ENCODE measurements around the gene NIP7. TPM values are rescaled to one million over a fixed set of nuclear protein-coding genes. Genes with fewer than 3 reads are reported as not detected.

NIP7 gene
- total RNA-seq, 1 donor from 2014 or later, result 23.7 TPM

GRCh38 chr16:69320740-69321073 lies 18.9 kb upstream of the NIP7 start:
- H3K36me3 ChIP-seq, result no peaks in the 10 kb centered on the region
- H2AFZ ChIP-seq (replicated peaks), result no peak overlapping the region
- Mint-ChIP-seq H3K36me3 (peaks cover 31% of the 10 kb centered on the region), H3K4me3 (no peak overlapping the region), H3K4me1 (no peaks in the 10 kb centered on the region), H3K9me3 (no peaks in the 10 kb centered on the region), H3K27ac (no peak overlapping the region), H3K27me3 (ENCODE audit: insufficient read depth, low read depth) (peaks cover 3% of the 10 kb centered on the region)
- H3K79me2 ChIP-seq (ENCODE audit: low read depth), result peaks cover 34% of the 10 kb centered on the region
- H3K9me3 ChIP-seq (ENCODE audit: low read depth), result no peaks in the 10 kb centered on the region
- H3K9ac ChIP-seq, result no peak overlapping the region
- H3K4me1 ChIP-seq, result no peaks in the 10 kb centered on the region
- peaks cover 51% of the 10 kb centered on the region for H4K20me1 ChIP-seq (ENCODE audit: low read depth)
- no peak overlapping the region for H3K4me3 ChIP-seq
- H3K27me3 ChIP-seq, result no peaks in the 10 kb centered on the region
- no peak overlapping the region for H3K4me2 ChIP-seq
- DNase-seq (ENCODE audit: low spot score), result no peak
- H3K27ac ChIP-seq, result no peak overlapping the region
- TF ChIP-seq CTCF (IDR thresholded peaks at IDR 0.05) (no peak), EZH2phosphoT487 (IDR thresholded peaks at IDR 0.05) (no peak), EZH2 (IDR thresholded peaks at IDR 0.05) (no peak)
- H3F3A ChIP-seq (ENCODE audit: low read depth), result peaks cover 3% of the 10 kb centered on the region

- Histone ChIP-seq H3K9ac (no peak overlapping the region), H3K4me2 (no peak overlapping the region), H4K20me1 (ENCODE audit: low read depth) (peaks cover 55% of the 10 kb centered on the region), H3F3A (ENCODE audit: low read depth) (peaks cover 4% of the 10 kb centered on the region), H3K27ac (no peak overlapping the region), H3K4me3 (no peak overlapping the region), H3K36me3 (no peaks in the 10 kb centered on the region), H3K27me3 (no peaks in the 10 kb centered on the region), H2AFZ (replicated peaks) (no peak overlapping the region), H3K79me2 (ENCODE audit: low read depth) (peaks cover 38% of the 10 kb centered on the region), H3K9me3 (ENCODE audit: low read depth) (no peaks in the 10 kb centered on the region), H3K4me1 (no peaks in the 10 kb centered on the region)
- no peaks in the 10 kb centered on the region for H3K4me1 Mint-ChIP-seq
- TF ChIP-seq CTCF (IDR thresholded peaks at IDR 0.05) (no peak), EZH2 (IDR thresholded peaks at IDR 0.05) (no peak), EZH2phosphoT487 (IDR thresholded peaks at IDR 0.05) (no peak)
- DNase-seq (ENCODE audit: low spot score), result no peak
- H3K27me3 Mint-ChIP-seq (ENCODE audit: insufficient read depth, low read depth), result peaks cover 3% of the 10 kb centered on the region
- H3K36me3 Mint-ChIP-seq, result peaks cover 32% of the 10 kb centered on the region
- H3K4me3 Mint-ChIP-seq, result no peak overlapping the region
- no peak overlapping the region for H3K27ac Mint-ChIP-seq
- no peaks in the 10 kb centered on the region for H3K9me3 Mint-ChIP-seq
These were observed 18.5 kb upstream of the NIP7 start for GRCh38 chr16:69321080-69321479.

GRCh38 chr16:69322343-69322742 lies 17.2 kb upstream of the NIP7 start:
- no peaks in the 10 kb centered on the region for H3K4me1 ChIP-seq
- DNase-seq (ENCODE audit: low spot score), result no peak
- H3K4me3 ChIP-seq, result no peak overlapping the region
- peaks cover 7% of the 10 kb centered on the region for H3F3A ChIP-seq (ENCODE audit: low read depth)
- no peak overlapping the region for H3K27ac ChIP-seq
- no peaks in the 10 kb centered on the region for H3K27me3 ChIP-seq
- no peak for TF ChIP-seq EZH2 (IDR thresholded peaks at IDR 0.05)
- H3K27ac Mint-ChIP-seq, result no peak overlapping the region
- H3K9ac ChIP-seq, result no peak overlapping the region
- no peaks in the 10 kb centered on the region for H3K9me3 Mint-ChIP-seq
- no peak overlapping the region for H2AFZ ChIP-seq (replicated peaks)
- no peak overlapping the region for H3K4me3 Mint-ChIP-seq
- no peak overlapping the region for H3K4me2 ChIP-seq
- no peaks in the 10 kb centered on the region for H3K36me3 ChIP-seq
- H3K27me3 Mint-ChIP-seq (ENCODE audit: insufficient read depth, low read depth), result peaks cover 3% of the 10 kb centered on the region
- no peaks in the 10 kb centered on the region for H3K9me3 ChIP-seq (ENCODE audit: low read depth)
- H3K4me1 Mint-ChIP-seq, result no peaks in the 10 kb centered on the region
- H3K79me2 ChIP-seq (ENCODE audit: low read depth), result peaks cover 51% of the 10 kb centered on the region
- H4K20me1 ChIP-seq (ENCODE audit: low read depth), result peaks cover 68% of the 10 kb centered on the region
- peaks cover 30% of the 10 kb centered on the region for H3K36me3 Mint-ChIP-seq

GRCh38 chr16:69323415-69323814 lies 16.2 kb upstream of the NIP7 start:
- DNase-seq (ENCODE audit: low spot score), result no peak
- no peak for TF ChIP-seq EZH2phosphoT487 (IDR thresholded peaks at IDR 0.05)
- no peak for TF ChIP-seq EZH2 (IDR thresholded peaks at IDR 0.05)
- no peak for TF ChIP-seq CTCF (IDR thresholded peaks at IDR 0.05)
- H3F3A ChIP-seq (ENCODE audit: low read depth), result peaks cover 10% of the 10 kb centered on the region
- peaks cover 32% of the 10 kb centered on the region for H3K36me3 Mint-ChIP-seq
- H3K27ac Mint-ChIP-seq, result no peak overlapping the region
- H3K27me3 ChIP-seq, result no peaks in the 10 kb centered on the region
- H3K27ac ChIP-seq, result no peak overlapping the region
- H3K4me3 ChIP-seq, result no peak overlapping the region
- peaks cover 3% of the 10 kb centered on the region for H3K4me1 Mint-ChIP-seq
- peaks cover 3% of the 10 kb centered on the region for H3K36me3 ChIP-seq
- H2AFZ ChIP-seq (replicated peaks), result no peak overlapping the region
- H3K9me3 ChIP-seq (ENCODE audit: low read depth), result no peaks in the 10 kb centered on the region
- H3K4me3 Mint-ChIP-seq, result no peak overlapping the region
- peaks cover 3% of the 10 kb centered on the region for H3K4me1 ChIP-seq
- H3K27me3 Mint-ChIP-seq (ENCODE audit: insufficient read depth, low read depth), result peaks cover 3% of the 10 kb centered on the region
- peaks cover 61% of the 10 kb centered on the region for H3K79me2 ChIP-seq (ENCODE audit: low read depth)
- peaks cover 78% of the 10 kb centered on the region for H4K20me1 ChIP-seq (ENCODE audit: low read depth)
- H3K4me2 ChIP-seq, result no peak overlapping the region
- no peak overlapping the region for H3K9ac ChIP-seq
- no peaks in the 10 kb centered on the region for H3K9me3 Mint-ChIP-seq

All from neural progenitor cell (in vitro differentiated cells).